Measurements from ENCODE around the gene RBM19.

Gene RBM19

DNA sequence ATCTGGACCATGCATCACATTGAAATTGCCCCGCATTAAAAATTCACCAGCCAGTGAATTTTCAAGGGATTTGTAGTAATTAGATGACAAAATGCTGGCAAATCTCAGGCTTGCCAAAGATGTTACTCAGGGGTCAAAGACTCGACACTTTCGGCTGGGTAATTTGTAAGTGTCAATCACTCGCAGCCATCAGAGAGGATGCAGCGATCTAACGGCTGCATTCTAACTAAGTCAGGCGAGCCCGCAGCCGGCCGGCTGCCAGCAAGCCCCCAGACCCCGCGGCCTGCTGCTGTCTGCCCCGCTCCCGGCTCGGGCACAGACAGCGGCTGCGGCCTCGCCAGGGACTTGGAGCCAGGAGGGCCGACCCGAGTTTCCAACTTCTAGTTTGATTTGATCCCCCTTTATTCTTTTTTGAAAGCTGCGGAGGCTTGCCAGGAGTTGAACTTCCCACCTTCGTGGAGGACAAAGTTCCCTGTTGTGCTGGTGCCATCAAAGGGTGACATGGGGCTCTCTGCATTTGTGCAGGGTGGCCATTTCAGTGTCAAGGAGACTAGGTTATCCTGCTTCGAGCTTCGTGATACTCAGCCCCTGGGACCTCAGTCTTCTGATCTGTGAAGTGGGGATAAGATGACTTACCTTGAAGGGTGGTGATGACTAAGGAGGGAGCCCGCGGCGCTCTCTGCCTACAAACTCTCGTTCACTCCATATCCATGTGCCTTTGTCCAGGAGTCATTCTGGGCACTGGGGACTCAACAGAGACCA is 169.9 kb downstream of the RBM19 start:
- no peak for DNase-seq

DNA sequence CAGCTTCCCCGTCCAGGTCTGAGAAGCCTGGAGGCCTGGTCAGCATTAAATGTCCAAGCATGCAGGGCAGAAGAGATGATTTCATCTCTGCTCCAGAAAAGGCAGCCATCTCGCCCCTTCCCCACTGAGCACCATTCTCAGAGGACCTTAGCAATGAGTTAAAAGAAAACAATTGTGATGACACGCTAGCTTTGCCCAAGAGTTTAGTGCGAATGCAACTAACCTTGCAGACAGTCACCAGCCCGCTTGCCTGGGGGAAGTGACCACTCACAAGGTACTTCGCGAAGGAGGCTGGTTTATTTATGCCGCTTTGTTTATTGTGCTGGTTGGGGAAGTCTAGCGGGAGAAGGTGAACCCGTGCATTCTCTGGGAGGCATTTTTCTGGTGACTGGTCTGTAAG is 170.7 kb downstream of the RBM19 start:
- DNase-seq, result no peak

DNA sequence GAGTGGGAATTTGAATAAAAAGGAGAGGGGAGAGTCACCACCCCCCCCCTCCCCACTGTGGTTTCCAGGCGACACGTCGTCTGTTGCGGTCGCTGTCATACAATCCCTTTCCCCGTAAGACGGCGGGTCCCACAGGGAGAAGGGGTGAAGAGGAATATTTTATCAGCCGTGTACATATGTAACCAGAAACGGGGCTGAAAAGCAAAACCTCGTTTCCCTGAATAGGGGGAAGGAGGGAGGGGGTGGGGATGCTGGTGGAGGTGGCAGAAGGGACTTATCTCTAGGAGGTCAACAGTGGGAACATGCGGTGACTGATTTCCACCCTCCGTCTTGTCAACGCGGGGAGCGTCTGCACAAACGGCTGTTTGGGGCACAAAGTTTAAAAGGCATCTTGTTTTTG is 171.4 kb downstream of the RBM19 start:
- peak; percentile 81 for DNase-seq

DNA sequence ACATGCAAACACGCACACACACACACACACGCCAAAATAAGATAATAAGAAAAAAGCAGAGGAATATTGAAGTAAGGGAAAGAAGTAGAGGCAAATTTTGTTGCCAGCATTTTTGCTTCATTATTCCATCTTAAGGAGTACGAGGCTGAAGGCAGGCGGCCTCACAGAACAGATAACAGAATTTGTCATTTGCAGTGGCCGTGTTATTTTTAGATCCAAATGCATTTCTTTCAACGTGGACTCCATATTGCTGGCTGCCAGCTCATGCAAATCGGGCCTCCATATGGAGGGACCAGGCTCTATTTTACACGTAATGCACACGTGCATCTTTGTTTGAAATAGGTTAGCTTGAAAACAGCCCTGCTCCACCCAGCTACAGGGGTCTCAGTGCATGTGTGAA is 172.9 kb downstream of the RBM19 start:
- no peak for DNase-seq

- no peak for DNase-seq
Observed at GRCh38 chr12:113792450-113792849, 173.7 kb downstream of the RBM19 start.

DNA sequence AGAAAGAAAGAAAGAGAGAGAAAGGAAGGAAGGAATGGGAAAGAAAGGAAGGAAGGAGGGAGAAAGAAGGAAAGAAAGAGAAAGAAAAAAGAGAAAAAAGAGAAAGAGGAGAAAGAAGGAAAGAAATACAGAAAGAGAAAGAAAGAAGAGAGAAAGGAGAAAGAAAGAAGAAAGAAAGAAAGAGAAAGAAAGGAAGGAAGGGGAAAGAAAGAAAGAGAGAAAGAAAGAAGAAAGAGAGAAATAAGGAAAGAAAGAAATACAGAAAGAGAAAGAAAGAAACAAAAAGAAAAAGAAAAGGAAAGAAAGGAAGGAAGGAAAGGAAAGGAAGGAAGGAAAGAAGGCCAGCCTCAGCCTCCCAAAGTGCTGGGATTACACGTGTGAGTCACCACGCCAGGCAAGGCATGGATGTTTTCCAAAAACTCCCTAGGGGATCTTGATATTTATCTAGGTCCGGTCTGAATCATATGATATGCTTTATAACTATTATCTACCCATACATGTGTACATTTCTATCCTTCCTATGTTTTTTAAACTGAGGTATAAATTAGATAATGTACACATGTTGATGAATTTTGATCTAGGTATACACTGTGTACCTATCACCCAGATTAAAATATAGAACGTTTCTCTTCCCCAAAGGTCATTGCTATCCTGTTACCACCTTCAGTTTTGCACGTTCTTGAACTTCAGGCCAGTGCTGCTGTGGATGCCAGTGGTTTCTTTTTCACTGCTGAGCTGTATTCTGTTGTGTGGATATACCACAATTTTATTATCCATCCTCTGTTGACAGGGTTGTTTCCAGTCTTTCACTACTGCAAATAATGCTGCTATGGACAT is 177.9 kb downstream of the RBM19 start:
- DNase-seq, result no peak

- DNase-seq, result no peak
Observed at GRCh38 chr12:113786107-113786506, 180.0 kb downstream of the RBM19 start.

DNA sequence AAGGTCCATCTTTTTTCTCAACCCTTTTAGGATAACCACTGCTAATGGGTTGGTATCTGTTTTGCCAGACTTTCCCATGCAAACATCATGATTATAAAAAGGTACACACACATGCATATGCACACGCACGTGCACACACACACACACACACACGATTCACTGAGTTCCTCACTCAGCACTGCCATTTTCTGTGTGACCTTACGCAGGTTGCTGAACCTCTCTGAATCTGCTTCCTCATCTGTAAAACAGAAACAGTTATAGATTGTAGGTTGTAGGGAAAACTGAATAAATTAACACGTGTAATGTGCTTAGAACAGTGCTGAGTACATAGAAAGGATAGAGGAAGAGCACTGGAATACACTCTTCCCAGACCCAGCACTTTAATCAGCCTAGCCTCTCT is 182.3 kb downstream of the RBM19 start:
- no peak for DNase-seq

DNA sequence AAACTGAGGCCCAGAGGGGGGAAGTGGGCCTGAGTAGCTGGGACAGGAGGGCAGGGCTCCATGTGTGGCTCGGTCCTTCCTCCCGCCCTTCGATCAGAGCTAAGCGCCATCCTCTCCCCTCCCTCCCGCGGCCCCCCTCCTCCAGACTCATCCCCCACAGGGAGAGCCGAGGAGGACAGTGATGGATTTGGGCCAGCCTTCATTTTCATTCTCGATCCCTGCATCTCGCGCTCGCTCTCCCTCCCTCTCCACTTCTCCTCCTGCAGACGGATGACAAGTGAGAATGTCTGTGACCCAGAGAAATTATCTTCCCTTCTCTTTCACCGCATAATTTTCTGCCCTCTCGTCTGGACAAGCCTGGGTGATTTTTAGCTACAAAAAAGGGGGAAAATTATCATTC is 183.3 kb downstream of the RBM19 start:
- no peak for DNase-seq

DNA sequence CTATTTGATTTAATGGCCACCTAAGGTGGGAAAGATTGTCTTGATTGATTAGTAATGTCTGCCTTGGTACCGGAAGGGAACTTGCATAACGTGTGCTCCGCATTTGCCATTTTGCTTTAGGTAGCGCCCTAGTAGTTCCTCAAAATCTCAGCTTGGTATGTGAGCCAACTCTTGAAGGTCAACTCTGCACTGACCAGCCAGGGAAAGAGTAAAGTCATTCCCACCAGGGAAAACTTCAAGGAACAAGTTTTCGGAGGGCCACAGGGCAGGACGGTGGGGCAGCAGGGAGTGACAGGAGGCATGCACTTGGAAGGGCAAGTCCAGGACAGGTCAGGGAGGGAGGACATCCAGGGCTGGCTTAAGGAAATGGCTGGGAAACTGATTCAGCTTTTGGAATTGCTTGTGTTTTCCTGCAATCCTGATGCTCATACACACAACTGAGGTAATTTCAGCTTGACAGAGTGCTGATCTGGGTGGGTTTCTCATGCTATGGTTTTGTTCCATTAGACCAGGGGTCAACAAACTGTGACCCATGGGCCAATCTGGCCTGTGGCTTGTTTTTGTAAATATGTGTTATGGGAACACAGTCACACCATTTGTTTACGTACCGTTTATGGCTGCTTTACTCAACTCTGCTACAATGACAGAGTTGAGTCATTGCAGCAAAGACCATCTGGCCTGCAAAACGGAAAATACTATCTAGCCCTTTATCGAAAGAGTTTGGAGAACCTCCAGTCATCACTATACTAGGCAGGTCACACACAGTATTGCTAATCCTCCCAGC is 184.5 kb downstream of the RBM19 start:
- DNase-seq, result no peak

GRCh38 chr12:113779774-113780173 is 186.4 kb downstream of the RBM19 start:
- DNase-seq, result no peak

DNA sequence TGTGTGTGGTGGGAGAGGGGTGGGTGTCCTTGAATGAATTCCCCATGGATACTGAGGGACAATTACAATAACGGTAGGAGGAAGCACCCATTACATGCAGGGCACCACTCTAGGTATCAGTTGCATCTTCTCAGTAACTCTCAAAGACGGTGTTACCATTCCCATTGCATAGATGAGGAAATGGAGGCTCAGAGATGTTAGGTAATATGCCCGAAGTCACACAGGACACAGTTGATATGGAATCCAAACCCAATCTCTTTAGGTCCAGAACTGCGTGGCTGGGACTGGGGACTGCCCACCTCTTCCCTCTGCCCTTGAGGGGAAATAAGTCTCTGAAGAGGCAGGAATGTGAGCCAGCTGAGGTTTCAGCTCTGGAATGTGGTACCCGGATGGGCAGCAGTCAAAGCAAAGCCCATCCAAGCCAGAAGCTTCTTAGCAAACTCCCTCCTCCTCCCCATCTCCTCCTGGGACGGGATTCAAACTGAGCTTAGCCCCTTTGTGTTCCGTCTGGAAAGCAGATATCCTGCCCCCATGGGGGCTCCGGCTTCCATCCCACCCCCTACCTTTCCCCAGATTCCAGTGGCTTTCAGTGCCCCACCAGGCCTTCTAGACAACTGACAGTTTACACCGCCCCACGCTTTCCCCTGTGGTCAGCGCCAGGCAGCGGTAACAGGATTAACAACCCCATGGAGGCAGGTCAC is 187.5 kb downstream of the RBM19 start:
- no peak for DNase-seq

DNA sequence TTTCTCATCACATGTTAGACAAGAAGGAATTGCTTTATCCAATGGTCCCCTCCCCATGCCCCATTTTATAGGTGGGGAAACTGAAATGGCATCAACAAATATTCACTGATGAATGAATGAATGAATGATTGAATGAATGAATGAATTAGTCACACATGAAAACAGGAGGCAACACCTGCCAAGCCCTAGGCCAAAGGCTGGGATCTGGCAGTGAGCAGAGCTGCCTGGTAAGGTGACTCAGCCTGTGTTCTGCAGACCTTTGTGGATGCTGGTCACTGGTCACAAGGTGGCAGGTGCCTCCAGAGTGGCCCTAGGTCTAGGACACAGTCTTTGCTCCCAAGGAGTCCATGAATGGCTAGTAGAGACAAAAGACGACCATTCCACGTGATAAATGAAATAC is 188.4 kb downstream of the RBM19 start:
- no peak for DNase-seq

DNA sequence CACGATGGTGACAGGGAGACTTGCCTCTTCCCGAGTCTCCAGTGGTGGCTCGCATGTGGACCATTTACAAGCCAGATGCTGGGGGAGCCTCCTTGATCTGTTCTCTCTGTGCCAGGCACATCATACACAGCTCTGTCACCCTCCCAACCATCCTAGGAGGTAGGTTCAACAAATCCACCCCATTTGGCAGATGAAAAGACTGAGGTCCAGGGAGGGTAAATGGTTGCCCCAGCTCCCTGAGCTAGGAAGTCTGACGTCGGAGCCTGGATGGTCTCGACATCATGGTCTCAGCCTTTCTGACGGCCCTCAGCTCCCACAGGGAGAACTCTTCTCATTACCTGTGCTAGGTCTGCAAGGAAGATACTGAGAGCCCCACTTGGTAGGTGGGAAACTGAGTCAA is 189.6 kb downstream of the RBM19 start:
- no peak for DNase-seq

DNA sequence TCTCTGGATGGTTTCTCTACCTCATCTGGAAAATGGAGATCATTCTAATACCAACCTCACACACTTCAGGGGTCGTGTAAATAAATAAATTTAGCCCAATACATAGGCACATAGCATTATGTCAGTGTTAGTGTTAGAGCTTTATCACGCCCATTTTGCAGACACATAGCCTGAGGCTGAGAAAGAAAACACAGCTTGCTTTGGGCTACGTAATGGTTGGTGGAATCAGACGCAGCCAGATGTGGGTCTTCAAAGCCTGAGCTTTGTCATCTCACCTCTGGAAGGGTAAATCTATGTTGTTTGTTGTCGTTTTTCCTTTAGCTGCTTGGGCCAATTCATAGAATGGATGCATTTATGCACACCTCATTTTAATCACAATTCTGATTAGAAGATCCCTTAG is 191.6 kb downstream of the RBM19 start:
- DNase-seq, result no peak

- no peak for DNase-seq
Observed at GRCh38 chr12:113772505-113773030, 193.6 kb downstream of the RBM19 start.

DNA sequence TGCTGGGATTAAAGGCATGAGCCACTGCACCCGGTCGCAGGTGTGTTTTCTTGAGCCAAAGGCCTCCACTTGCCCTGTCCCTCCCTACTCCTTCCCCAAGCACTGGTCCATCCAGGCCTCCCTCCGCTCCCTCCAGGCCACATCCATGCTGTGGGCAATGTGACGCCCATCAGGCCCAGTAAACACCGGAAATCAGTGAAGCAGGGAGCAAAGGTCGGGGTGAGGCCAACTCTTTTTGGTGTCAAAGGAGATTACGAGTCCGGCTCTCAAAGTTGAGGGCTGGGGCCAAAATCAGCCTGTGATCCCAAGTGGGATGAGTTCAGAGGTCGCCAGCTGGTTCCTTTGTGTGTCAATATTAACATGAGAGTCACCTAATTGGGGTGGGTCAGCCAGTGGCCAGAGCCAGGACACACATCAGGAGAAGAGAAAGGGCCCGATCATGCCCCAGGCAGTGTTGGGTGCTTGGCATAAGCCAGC is 195.7 kb downstream of the RBM19 start:
- no peak for DNase-seq

- DNase-seq, result no peak
Observed at GRCh38 chr12:113769305-113769704, 196.8 kb downstream of the RBM19 start.

- DNase-seq, result no peak
Observed at GRCh38 chr12:113768850-113769249, 197.3 kb downstream of the RBM19 start.

DNA sequence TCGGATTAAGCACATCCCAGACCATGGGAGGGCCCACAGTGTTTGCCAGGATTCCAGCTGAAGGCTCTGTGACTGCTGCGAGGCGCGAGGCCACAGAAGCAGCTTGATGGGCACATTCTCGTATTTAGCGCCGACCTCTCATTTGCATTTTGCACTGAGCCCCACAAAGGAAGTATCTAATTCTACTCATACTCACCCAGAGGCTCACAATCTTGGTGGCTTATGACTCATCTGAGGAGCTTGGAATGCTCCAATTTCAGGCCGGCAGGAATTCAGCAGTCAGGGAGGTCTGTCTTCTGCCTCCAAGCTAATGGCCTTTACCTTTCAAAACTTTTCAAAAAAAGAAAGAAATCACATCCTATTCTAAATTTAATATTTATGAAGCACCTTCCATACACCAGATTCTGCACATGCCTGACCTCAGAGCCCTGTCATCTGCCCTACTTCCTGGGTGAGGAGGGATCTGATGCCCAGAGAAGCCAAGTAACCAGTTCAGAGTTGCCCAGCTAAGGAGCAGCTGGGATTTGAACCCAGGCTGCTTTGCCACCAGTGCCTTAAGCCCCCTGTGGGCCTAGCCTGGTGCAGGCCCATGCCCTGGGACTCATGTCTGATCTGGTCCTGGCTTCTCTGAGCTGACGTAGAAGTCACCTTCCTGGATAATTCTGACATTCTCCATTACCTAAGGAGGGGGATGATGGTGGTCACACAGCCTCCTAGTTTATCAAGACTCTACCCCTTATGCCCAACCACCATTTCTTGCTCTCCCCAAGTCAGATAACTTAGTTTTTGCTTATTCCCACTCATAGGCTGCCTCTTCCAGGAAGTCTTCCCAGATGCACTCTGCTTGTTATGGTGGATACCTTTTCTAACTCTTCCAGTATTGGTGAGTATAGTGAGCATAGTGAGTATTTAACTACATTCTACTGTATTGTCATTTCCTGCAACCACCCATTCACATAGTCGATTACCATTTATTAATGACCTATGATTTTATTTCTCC is 198.9 kb downstream of the RBM19 start:
- no peak for DNase-seq

Measured in hematopoietic multipotent progenitor cell treated with erythropoietin and hydrocortisone succinate and interleukin-3 and kit ligand, for 4 days (in vitro differentiated cells).